ENCODE measurements around the gene EFNA4.

- TF ChIP-seq EZH2 (IDR thresholded peaks at IDR 0.05; ENCODE audit: insufficient read depth, poor library complexity, severe bottlenecking) (no peak), EZH2phosphoT487 (IDR thresholded peaks at IDR 0.05; ENCODE audit: insufficient read depth, low read depth) (no peak)
These were observed 20.6 kb downstream of the EFNA4 start for GRCh38 chr1:155083865-155084721.

All from GM23248 (cell line).